Mesodermal cell (in vitro differentiated cells): ENCODE data around the gene MAGI1.
A peak's percentile ranks its signal among the peaks of the same experiment; 100 is the strongest.

Source experiments
- H3K27ac ChIP-seq: 2 replicates; pipeline ENCODE4 v1.7.0; 2013; ENCODE audit warnings: mild to moderate bottlenecking, low read depth, low read length, moderate library complexity; ENCODE audit not compliant: severe bottlenecking
- H3K36me3 ChIP-seq: 2 replicates; pipeline ENCODE4 v1.7.1; 2013; ENCODE audit warnings: mild to moderate bottlenecking, low read length, moderate library complexity; ENCODE audit not compliant: control insufficient read depth, insufficient read depth
- H3K4me1 ChIP-seq: one replicate; pipeline ENCODE4 v1.7.1; 2013; ENCODE audit warnings: mild to moderate bottlenecking, low read length; ENCODE audit not compliant: insufficient read depth, control insufficient read depth, poor library complexity, severe bottlenecking
- H3K4me3 ChIP-seq: 2 replicates; pipeline ENCODE4 v1.7.0; 2013; ENCODE audit warnings: low read length, control low read depth, mild to moderate bottlenecking; ENCODE audit not compliant: insufficient read depth, poor library complexity, severe bottlenecking; ENCODE audit errors: extremely low read depth
- H3K9me3 ChIP-seq: 2 replicates; pipeline ENCODE4 v1.7.1; 2013; ENCODE audit warnings: mild to moderate bottlenecking, low read length, moderate library complexity; ENCODE audit not compliant: control insufficient read depth
- WGBS, 2 experiments: methylation state at CpG; one replicate each; pipeline ENCODE4 v1.1.5; 2013; ENCODE audit warnings: missing lambda C conversion rate in 2 of 2; ENCODE audit not compliant: insufficient coverage in 2 of 2; 5-methylcytosine and 5-hydroxymethylcytosine counted together

MAGI1 gene

GRCh38 chr3:65413891-65414290 is 624.8 kb downstream of the MAGI1 start:
- 92 to 95% methylated on average over 2 to 3 of the region's 3 CpGs for WGBS, 2 experiments
- H3K36me3 ChIP-seq, result peaks cover 13% of the 10 kb centered on the region
- H3K4me1 ChIP-seq, result peaks cover 11% of the 10 kb centered on the region

DNA sequence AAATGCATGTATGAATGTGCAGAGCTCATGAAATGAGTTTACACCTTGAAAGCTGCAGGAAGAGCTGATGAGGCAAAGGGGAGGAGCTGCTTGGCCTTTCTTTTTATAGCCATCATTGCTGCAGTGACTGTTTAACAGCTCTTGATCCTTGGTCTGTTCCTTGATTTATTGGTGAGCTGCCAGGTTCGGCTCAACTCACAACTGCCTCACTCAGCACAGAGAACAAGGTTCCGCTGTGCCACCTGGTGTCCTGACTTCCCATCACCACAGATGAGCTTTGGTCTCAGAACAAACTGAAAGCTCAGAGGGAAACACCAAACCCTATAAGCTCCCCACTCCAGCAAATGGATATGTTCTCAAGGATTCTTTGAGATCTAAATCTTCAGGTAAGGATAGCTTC is 626.1 kb downstream of the MAGI1 start:
- WGBS, 2 experiments, result 88 to 89% methylated on average over 2 of the region's 2 CpGs
- H3K27ac ChIP-seq, result no peak overlapping the region
- no peaks in the 10 kb centered on the region for H3K9me3 ChIP-seq
- peaks cover 11% of the 10 kb centered on the region for H3K4me1 ChIP-seq
- no peak overlapping the region for H3K4me3 ChIP-seq
- peaks cover 15% of the 10 kb centered on the region for H3K36me3 ChIP-seq

More at GRCh38 chr3:65413891-65414290, 624.8 kb downstream of the MAGI1 start:
- Histone ChIP-seq H3K9me3 (no peaks in the 10 kb centered on the region), H3K27ac (no peak overlapping the region), H3K4me3 (no peak overlapping the region)

DNA sequence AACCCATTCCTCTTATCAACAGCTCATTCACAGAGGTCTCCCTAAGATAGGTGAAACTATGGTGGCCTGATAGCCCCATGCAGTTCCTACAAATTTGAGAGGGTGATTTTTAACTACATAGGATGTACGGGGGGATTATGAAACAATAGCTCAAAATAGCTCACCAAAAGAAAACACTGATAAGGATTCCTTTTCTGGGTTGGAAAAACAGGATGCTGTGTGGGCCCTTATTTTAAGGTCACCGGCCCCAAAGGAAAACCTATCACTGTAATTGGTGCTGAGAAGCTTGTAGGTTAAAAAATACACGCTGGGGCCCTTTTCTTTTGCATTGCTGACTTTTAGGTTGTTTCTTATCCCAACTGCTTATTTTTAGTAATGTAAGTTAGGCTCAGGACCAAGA is 627.4 kb downstream of the MAGI1 start:
- H3K36me3 ChIP-seq, result peaks cover 15% of the 10 kb centered on the region
- H3K4me3 ChIP-seq, result no peak overlapping the region
- H3K4me1 ChIP-seq, result peaks cover 11% of the 10 kb centered on the region
- peak overlapping the region; percentile 32 for H3K27ac ChIP-seq
- H3K9me3 ChIP-seq, result no peaks in the 10 kb centered on the region
- WGBS, 2 experiments, result 38 to 100% methylated on average over 1 to 2 of the region's 3 CpGs

GRCh38 chr3:65409176-65409569 is 629.5 kb downstream of the MAGI1 start:
- WGBS, 2 experiments, result 86 to 91% methylated on average over 3 of the region's 3 CpGs
- Histone ChIP-seq H3K4me3 (no peak overlapping the region), H3K36me3 (peaks cover 6% of the 10 kb centered on the region), H3K27ac (no peak overlapping the region), H3K4me1 (peaks cover 11% of the 10 kb centered on the region), H3K9me3 (no peaks in the 10 kb centered on the region)

- WGBS, 2 experiments, result 100% methylated on average over 1 to 3 of the region's 6 CpGs
- no peaks in the 10 kb centered on the region for H3K9me3 ChIP-seq
- no peak overlapping the region for H3K27ac ChIP-seq
- H3K4me1 ChIP-seq, result peaks cover 11% of the 10 kb centered on the region
- no peak overlapping the region for H3K4me3 ChIP-seq
- peaks cover 6% of the 10 kb centered on the region for H3K36me3 ChIP-seq
Observed at GRCh38 chr3:65408531-65409175, 630.1 kb downstream of the MAGI1 start.

- Histone ChIP-seq H3K4me3 (no peak overlapping the region), H3K4me1 (peaks cover 15% of the 10 kb centered on the region), H3K36me3 (peaks cover 6% of the 10 kb centered on the region), H3K9me3 (no peaks in the 10 kb centered on the region), H3K27ac (no peak overlapping the region)
- WGBS, 2 experiments, result 80 to 94% methylated on average over 1 to 2 of the region's 4 CpGs
Observed at GRCh38 chr3:65406470-65406869, 632.2 kb downstream of the MAGI1 start.

DNA sequence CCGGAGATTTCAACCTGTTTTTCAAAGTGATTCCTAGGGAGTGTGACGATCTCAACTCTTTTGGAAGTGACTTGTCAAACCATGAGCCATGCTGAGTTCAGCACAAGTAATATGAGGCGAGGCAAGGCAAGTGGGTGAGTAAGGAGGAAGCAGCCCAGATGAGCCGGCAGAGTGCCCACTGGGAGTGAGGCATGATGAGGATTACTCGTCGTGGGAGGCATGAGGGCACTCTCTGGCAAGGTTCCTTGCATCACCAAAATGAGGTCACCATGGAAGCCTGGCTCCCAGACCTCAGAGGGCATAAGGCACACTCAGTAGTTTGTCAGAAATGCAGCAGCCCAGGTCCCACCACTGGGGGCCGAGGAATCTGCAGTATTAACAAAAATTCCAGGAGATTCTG is 636.1 kb downstream of the MAGI1 start:
- no peaks in the 10 kb centered on the region for H3K9me3 ChIP-seq
- peaks cover 19% of the 10 kb centered on the region for H3K4me1 ChIP-seq
- no peak overlapping the region for H3K4me3 ChIP-seq
- H3K27ac ChIP-seq, result no peak overlapping the region
- H3K36me3 ChIP-seq, result peaks cover 6% of the 10 kb centered on the region
- 65 to 87% methylated on average over 6 to 7 of the region's 7 CpGs for WGBS, 2 experiments

DNA sequence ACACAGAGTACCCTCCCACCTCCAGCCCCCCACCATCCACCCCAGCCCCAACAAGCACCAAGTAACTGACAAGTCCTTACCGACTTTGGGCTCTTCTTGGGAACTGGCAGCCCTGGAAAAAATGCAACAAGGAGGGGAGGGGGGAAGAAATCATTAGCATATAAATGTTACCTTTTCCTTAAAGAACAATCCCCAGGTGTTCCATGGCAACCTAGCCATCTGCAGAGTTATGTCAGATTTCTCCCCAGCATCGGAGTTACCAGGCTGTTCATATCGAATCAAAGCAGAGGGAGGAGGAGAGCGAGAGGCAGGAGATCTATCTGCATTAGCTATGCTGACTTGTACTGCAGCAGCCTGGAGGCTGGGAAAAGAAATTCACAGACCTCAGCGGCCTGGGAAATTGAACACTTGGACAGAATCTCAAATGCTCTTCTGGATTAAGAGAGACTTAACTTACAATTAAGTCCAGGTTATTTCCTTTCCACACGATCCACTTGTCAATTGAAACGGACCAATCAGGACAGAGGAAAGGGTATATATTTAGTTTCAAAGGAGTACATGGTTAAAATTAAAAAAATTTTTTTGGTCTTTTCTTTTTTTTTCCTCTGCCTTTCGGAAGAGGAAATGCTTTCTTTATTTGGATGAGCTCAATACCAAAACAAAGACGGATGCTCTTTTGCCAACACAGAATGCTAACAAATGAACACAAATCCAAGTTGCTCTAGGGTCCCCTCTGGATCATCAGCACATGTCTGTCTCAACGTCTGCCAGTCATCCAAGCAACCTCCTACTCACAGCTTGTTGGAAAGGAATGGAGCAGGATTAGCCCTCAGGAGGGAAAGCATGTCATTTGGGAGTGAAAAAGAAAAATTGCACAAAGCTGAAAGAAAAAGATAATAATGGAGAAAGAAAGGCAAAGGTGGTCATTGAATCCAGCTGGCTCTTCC is 637.1 kb downstream of the MAGI1 start:
- 33 to 56% methylated on average over 3 to 4 of the region's 10 CpGs for WGBS, 2 experiments
- peaks cover 6% of the 10 kb centered on the region for H3K36me3 ChIP-seq

GRCh38 chr3:65400899-65401298 is 637.8 kb downstream of the MAGI1 start:
- Histone ChIP-seq H3K27ac (no peak overlapping the region), H3K9me3 (no peaks in the 10 kb centered on the region), H3K4me3 (no peak overlapping the region), H3K4me1 (peaks cover 19% of the 10 kb centered on the region), H3K36me3 (peaks cover 6% of the 10 kb centered on the region)
- WGBS, 2 experiments, result 60% methylated on average over 1 of the region's 5 CpGs; no CpG with 5 or more reads in 1 of the 2 experiments

More for the DNA sequence above, 637.1 kb downstream of the MAGI1 start:
- Histone ChIP-seq H3K4me3 (no peak overlapping the region), H3K27ac (no peak overlapping the region), H3K4me1 (peaks cover 19% of the 10 kb centered on the region), H3K9me3 (no peaks in the 10 kb centered on the region)

- Histone ChIP-seq H3K4me3 (no peak overlapping the region), H3K36me3 (peaks cover 6% of the 10 kb centered on the region), H3K4me1 (peaks cover 19% of the 10 kb centered on the region), H3K9me3 (no peaks in the 10 kb centered on the region), H3K27ac (no peak overlapping the region)
Observed at GRCh38 chr3:65398953-65399352, 639.8 kb downstream of the MAGI1 start.

DNA sequence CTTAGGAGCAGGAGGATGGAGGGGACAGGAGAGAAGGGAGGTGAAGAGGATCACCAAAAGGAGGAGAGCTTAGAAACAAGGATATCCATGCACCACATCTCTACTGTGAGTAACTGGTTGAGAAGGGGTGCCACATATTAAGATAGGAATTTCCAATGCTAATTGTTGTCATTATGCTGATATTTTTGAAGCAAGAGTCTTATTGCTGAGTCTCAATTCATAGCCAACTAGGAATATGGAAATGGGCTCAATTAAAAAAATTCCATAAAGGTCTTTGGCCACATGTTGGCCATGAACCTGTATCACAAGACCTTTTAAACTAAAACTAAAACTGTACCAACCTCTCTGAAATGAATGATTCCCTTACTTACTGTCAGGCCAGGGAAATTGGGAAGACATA is 642.6 kb downstream of the MAGI1 start:
- H3K9me3 ChIP-seq, result no peaks in the 10 kb centered on the region
- H3K36me3 ChIP-seq, result peaks cover 10% of the 10 kb centered on the region
- no peak overlapping the region for H3K4me3 ChIP-seq
- H3K4me1 ChIP-seq, result peaks cover 6% of the 10 kb centered on the region
- no peak overlapping the region for H3K27ac ChIP-seq
